ENCODE measurements around the gene ZBTB7A.

Gene ZBTB7A

GRCh38 chr19:4059891-4060620, 6.6 kb downstream of the ZBTB7A start (continued):
- TF ChIP-seq ZNF626 (tag by site-specific recombination; IDR thresholded peaks at IDR 0.05) (no peak), ZNF112 (tag by site-specific recombination; IDR thresholded peaks at IDR 0.05) (no peak), ZNF266 (tag by site-specific recombination; IDR thresholded peaks at IDR 0.05; ENCODE audit: low read depth) (no peak), GLIS1 (tag by site-specific recombination; IDR thresholded peaks at IDR 0.05) (no peak), ZNF140 (tag by site-specific recombination; IDR thresholded peaks at IDR 0.05) (no peak), ZNF544 (tag by site-specific recombination; IDR thresholded peaks at IDR 0.05) (no peak), ZFHX2 (tag by site-specific recombination; conservative IDR thresholded peaks at IDR 0.05) (peak; percentile 76), HOXA7 (CRISPR knock-in tag; IDR thresholded peaks at IDR 0.05; ENCODE audit: borderline replicate concordance) (no peak), ZNF341 (tag by site-specific recombination; IDR thresholded peaks at IDR 0.05; ENCODE audit: low read depth) (0 out of 2 replicates have a peak, but pooled peaks have one; percentile 21), ZNF280C (tag by site-specific recombination; IDR thresholded peaks at IDR 0.05) (no peak), ZNF23 (tag by site-specific recombination; IDR thresholded peaks at IDR 0.05; ENCODE audit: borderline replicate concordance) (no peak), ZNF473 (tag by site-specific recombination; IDR thresholded peaks at IDR 0.05) (no peak), EGR2 (tag by site-specific recombination; IDR thresholded peaks at IDR 0.05; ENCODE audit: low read depth) (0 out of 2 replicates have a peak, but pooled peaks have one; percentile 30), ZNF16 (tag by site-specific recombination; IDR thresholded peaks at IDR 0.05; ENCODE audit: low read depth) (no peak)

GRCh38 chr19:4059453-4059871, 7.2 kb downstream of the ZBTB7A start:
- CTCF ChIA-PET = no interaction called here
- H3K27ac ChIP-seq (ENCODE audit: extremely low read depth, low read depth, low read length) = peak overlapping the region; percentile 1; the same call in 1 of the 2 replicates

More at GRCh38 chr19:4059453-4059871, 7.2 kb downstream of the ZBTB7A start:
- Histone ChIP-seq H3K4me3 (ENCODE audit: low read depth, low read length) (no peak overlapping the region), H3K9me3 (ENCODE audit: control insufficient read depth, insufficient read depth, low read depth, low read length) (no peaks in the 10 kb centered on the region), H3K36me3 (ENCODE audit: control insufficient read depth in 2 of 2, insufficient read depth in 1 of 2, low read length in 2 of 2) (peaks cover 5 to 35% of the 10 kb centered on the region in 2 experiments; a peak in 2 of 3 replicates), H3K4me1 (ENCODE audit: control insufficient read depth, insufficient read depth, low read length) (0 out of 2 replicates have a peak, but pooled peaks cover 4% of the 10 kb centered on the region)
- POLR2A ChIA-PET = interaction anchor here (2.2 kb wide), 1 partner anchor 74 kb away, joined by 8 read pairs; the partner anchor contains the start of gene EEF2
- TF ChIP-seq ZNF202 (tag by site-specific recombination; IDR thresholded peaks at IDR 0.05; ENCODE audit: borderline replicate concordance) (no peak), KLF8 (tag by site-specific recombination; IDR thresholded peaks at IDR 0.05) (0 out of 2 replicates have a peak, but pooled peaks have one; percentile 6), KLF7 (tag by site-specific recombination; IDR thresholded peaks at IDR 0.05; ENCODE audit: borderline replicate concordance) (peak; percentile 39; the same call in 1 of the 2 replicates), ZNF843 (tag by site-specific recombination; IDR thresholded peaks at IDR 0.05) (no peak), ZNF391 (tag by site-specific recombination; IDR thresholded peaks at IDR 0.05; ENCODE audit: borderline replicate concordance, low read depth) (no peak), PATZ1 (tag by site-specific recombination; IDR thresholded peaks at IDR 0.05) (peak; percentile 32; the same call in 1 of the 2 replicates), ZNF560 (tag by site-specific recombination; IDR thresholded peaks at IDR 0.05; ENCODE audit: borderline replicate concordance) (no peak), ZNF530 (tag by site-specific recombination; IDR thresholded peaks at IDR 0.05; ENCODE audit: low read depth) (no peak), REPIN1 (tag by site-specific recombination; IDR thresholded peaks at IDR 0.05; ENCODE audit: low read depth) (no peak), HOXC10 (CRISPR knock-in tag; IDR thresholded peaks at IDR 0.05) (no peak), ZBTB21 (tag by site-specific recombination; IDR thresholded peaks at IDR 0.05) (no peak), ZNF146 (tag by site-specific recombination; IDR thresholded peaks at IDR 0.05) (no peak)

All from HEK293 (cell line).